NK-92 treated with Interleukin-12 subunit alpha and Interleukin-12 subunit beta, amount 100 ng/mL, for 24 hours (cell line): Measurements from ENCODE around the gene CBY2.

Source experiments
- DNase-seq: peaks from one replicate; lab custom pipeline; 2025; lab: John Stamatoyannopoulos, UW

CBY2 gene

GRCh38 chr13:45700971-45701900, 884 bp upstream of the CBY2 start:
- no peak for DNase-seq

- no peak for DNase-seq
Measured at GRCh38 chr13:45702869-45703391, 810 bp downstream of the CBY2 start.

- DNase-seq = no peak
Measured at GRCh38 chr13:45704211-45704739, 2.2 kb downstream of the CBY2 start.

GRCh38 chr13:45704854-45705695, 3.0 kb downstream of the CBY2 start:
- DNase-seq = no peak

- no peak for DNase-seq
Measured at GRCh38 chr13:45705918-45706317, 3.8 kb downstream of the CBY2 start.

- DNase-seq = no peak
Measured at GRCh38 chr13:45707516-45708100, 5.5 kb downstream of the CBY2 start.

- no peak for DNase-seq
Measured at GRCh38 chr13:45711951-45712350, 9.8 kb downstream of the CBY2 start.

- no peak for DNase-seq
Measured at GRCh38 chr13:45713106-45713690, 11.1 kb downstream of the CBY2 start.

GRCh38 chr13:45713721-45714120, 11.6 kb downstream of the CBY2 start:
- DNase-seq = no peak

- no peak for DNase-seq
Measured at GRCh38 chr13:45714170-45714569, 12.1 kb downstream of the CBY2 start.

- no peak for DNase-seq
Measured at GRCh38 chr13:45715351-45715750, 13.2 kb downstream of the CBY2 start.

GRCh38 chr13:45717349-45717748, 15.2 kb downstream of the CBY2 start:
- DNase-seq = no peak

- DNase-seq = no peak
Measured at GRCh38 chr13:45718063-45718462, 15.9 kb downstream of the CBY2 start.

GRCh38 chr13:45718992-45719391, 16.9 kb downstream of the CBY2 start:
- no peak for DNase-seq

GRCh38 chr13:45721203-45721731, 19.1 kb downstream of the CBY2 start:
- DNase-seq = no peak

GRCh38 chr13:45723798-45724197, 21.7 kb downstream of the CBY2 start:
- DNase-seq = no peak

- peak; percentile 4 for DNase-seq
Measured at GRCh38 chr13:45728759-45729158, 26.6 kb downstream of the CBY2 start.

GRCh38 chr13:45731455-45731854, 29.3 kb downstream of the CBY2 start:
- no peak for DNase-seq

GRCh38 chr13:45732916-45733315, 30.8 kb downstream of the CBY2 start:
- no peak for DNase-seq

GRCh38 chr13:45733361-45733760, 31.2 kb downstream of the CBY2 start:
- no peak for DNase-seq

GRCh38 chr13:45737571-45738017, 35.5 kb downstream of the CBY2 start:
- DNase-seq = no peak
